Omental fat pad (tissue), 4 donors: ENCODE results near the gene E2F7. TPM values are rescaled to one million over a fixed set of nuclear protein-coding genes. Genes with fewer than 3 reads are reported as not detected.

ENCODE experiments used
- ATAC-seq: fragments of 150-250 bp; one replicate; pipeline ENCODE4 v1.9.1; 2016; ENCODE audit warnings: mild to moderate bottlenecking, moderate library complexity; ENCODE audit not compliant: low FRiP score
- DNase-seq: peaks from one replicate; pipeline ENCODE4 v3.0.0-alpha.2; 2019; ENCODE audit warnings: low spot score
- total RNA-seq, 4 donors: library from RNA; depleted of rRNA; stranded (reverse); fragments of >200 nt; gene quantifications; one replicate each; pipeline ENCODE4 v1.1.0, GENCODE V29; 2016
- TF ChIP-seq, protein P1 (sequence below), 3 donors: fragments of 450-650 bp; IDR thresholded peaks; one replicate each; pipeline ENCODE4 v1.5.1; 2016 to 2017; ENCODE audit warnings: antibody characterized with exemption in 3 of 3, mild to moderate bottlenecking in 3 of 3, moderate library complexity in 2 of 3

E2F7 gene
- total RNA-seq, 4 donors from 2014 or later = 0.36 TPM; not detected in 3

- TF ChIP-seq, protein P1, sequence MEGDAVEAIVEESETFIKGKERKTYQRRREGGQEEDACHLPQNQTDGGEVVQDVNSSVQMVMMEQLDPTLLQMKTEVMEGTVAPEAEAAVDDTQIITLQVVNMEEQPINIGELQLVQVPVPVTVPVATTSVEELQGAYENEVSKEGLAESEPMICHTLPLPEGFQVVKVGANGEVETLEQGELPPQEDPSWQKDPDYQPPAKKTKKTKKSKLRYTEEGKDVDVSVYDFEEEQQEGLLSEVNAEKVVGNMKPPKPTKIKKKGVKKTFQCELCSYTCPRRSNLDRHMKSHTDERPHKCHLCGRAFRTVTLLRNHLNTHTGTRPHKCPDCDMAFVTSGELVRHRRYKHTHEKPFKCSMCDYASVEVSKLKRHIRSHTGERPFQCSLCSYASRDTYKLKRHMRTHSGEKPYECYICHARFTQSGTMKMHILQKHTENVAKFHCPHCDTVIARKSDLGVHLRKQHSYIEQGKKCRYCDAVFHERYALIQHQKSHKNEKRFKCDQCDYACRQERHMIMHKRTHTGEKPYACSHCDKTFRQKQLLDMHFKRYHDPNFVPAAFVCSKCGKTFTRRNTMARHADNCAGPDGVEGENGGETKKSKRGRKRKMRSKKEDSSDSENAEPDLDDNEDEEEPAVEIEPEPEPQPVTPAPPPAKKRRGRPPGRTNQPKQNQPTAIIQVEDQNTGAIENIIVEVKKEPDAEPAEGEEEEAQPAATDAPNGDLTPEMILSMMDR (IDR thresholded peaks at IDR 0.05) = no peak
- DNase-seq = no peak
- no peak for ATAC-seq
Observed at GRCh38 chr12:77053259-77053658, 12.1 kb downstream of the E2F7 start.

- no peak for ATAC-seq
- TF ChIP-seq, protein P1 (IDR thresholded peaks at IDR 0.05) = peak in 1 of 3 donors; percentile 26
Observed at GRCh38 chr12:77049767-77050353, 15.5 kb downstream of the E2F7 start.

DNA sequence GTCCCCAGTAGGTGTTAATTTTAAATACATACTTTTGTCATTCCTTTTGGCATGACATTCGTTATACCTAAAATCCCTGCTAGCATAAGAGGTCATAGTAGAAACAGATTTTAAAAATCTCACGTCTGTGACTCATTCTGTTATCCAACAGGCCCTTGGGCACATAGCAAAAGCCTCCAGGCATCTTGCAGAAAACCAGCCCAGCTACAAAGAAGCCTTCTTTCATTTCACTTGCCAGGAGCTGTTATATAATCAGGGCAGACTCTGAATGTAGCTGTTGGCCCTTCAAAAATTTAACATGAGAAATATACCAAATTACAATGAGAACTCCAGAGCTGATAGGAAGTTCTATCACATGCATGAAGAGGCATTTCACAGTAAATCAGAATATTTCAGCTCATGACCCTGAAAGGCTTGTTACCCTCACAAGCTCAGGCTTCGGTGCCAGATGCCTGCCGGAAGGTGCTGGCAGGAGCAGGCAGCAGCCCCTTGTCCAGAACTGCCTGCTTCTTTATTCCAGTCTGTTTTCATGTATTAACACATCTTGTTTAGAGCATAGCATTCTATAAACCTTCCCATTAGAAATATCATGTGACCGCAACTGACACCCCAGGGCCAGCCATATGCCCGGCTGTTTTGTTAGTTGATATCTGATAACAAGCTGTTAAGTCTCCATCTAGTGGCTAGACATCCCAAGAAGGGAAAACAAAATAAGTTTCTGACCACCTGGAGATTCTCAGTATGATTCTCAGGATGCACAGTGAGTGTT lies 17.8 kb downstream of the E2F7 start:
- ATAC-seq (no peak), DNase-seq (no peak)
- TF ChIP-seq, protein P1 (IDR thresholded peaks at IDR 0.05) = no peak

More at GRCh38 chr12:77049767-77050353, 15.5 kb downstream of the E2F7 start:
- DNase-seq = no peak

- TF ChIP-seq, protein P1 (IDR thresholded peaks at IDR 0.05) = no peak
- ATAC-seq (no peak), DNase-seq (no peak)
Observed at GRCh38 chr12:77046468-77046867, 18.9 kb downstream of the E2F7 start.

- DNase-seq = no peak
- ATAC-seq = no peak
- TF ChIP-seq, protein P1 (IDR thresholded peaks at IDR 0.05) = no peak
Observed at GRCh38 chr12:77045183-77045582, 20.2 kb downstream of the E2F7 start.

DNA sequence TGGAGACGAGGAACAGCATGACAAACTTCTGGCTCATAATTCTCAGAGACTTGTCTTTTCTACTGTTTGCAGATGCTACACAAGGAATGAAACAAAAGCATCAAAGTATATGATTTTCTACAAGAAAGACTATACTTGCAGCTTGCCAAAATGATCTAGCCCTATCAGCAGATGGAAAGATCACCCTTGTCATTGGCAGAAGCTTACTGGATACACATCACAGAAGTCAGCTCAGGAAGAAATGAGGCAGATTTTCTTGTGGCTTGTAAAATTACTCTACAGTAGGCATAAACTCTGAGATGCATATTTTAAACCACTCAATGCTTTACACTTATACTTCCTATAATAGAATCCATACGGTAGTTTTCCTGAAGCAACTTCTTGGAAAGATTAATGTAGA lies 20.6 kb downstream of the E2F7 start:
- ATAC-seq (no peak), DNase-seq (no peak)
- TF ChIP-seq, protein P1 (IDR thresholded peaks at IDR 0.05) = no peak

DNA sequence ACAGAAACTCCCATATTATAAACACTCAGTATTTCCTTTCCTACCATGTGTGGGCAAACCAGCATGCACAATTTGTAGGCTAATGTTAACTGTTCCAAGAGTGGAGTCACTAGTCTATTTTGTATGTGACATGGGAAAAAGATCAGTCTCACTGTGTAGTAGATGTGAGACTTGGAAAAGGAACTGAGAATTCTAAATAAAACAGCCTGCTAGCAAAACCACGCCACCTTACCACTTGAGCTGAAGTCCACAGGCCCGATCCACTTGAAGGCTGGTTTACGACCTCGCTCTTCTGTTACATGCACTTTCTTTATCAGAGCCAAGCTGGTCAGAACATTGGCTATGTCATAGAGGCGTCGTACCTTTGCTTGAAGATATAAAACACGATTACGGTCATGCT lies 22.5 kb downstream of the E2F7 start:
- ATAC-seq (no peak), DNase-seq (no peak)
- TF ChIP-seq, protein P1 (IDR thresholded peaks at IDR 0.05) = no peak
